Naive thymus-derived CD4-positive, alpha-beta T cell (primary cell): ENCODE measurements around the gene CBX7. TPM values are rescaled to one million over a fixed set of nuclear protein-coding genes. Genes with fewer than 3 reads are reported as not detected.
A peak's percentile ranks its signal among the peaks of the same experiment; 100 is the strongest.
"Not testable (repeated sequence)": the region's sequence is repeated elsewhere in the genome, so short reads cannot be mapped to it uniquely, and the experiment has no call there.

ENCODE experiments used
- ATAC-seq: fragments of 150-1000 bp; cut with Tn5 transposase; 2 replicates; pipeline ENCODE4 v1.10.0; 2021; ENCODE audit warnings: mild to moderate bottlenecking, moderate library complexity
- CTCF ChIA-PET: fragments of 350-600 bp; sonication (Branson Sonifier 250); formaldehyde crosslinking; loops from one replicate; lab custom pipeline; 2021; ENCODE audit warnings: antibody characterized with exemption; lab: Charles Lee
- POLR2A ChIA-PET: fragments of 350-600 bp; sonication (Branson Sonifier 250); formaldehyde crosslinking; loops from one replicate; lab custom pipeline; 2021; ENCODE audit warnings: antibody characterized with exemption, inconsistent platforms; lab: Charles Lee
- DNase-seq, 9 donors: peaks; one replicate each; pipeline versions ENCODE4 v3.0.0 to v3.0.0-alpha.2; 2020 to 2022; ENCODE audit warnings: mixed read lengths in 1 of 9
- H3K27ac ChIP-seq: one replicate; pipeline ENCODE4 v1.7.0; 2013; ENCODE audit warnings: mild to moderate bottlenecking, low read depth, low read length, moderate library complexity
- H3K27me3 ChIP-seq, 2 donors: one replicate each; pipeline ENCODE4 v1.7.0; 2013; ENCODE audit warnings: low read length in 2 of 2, mild to moderate bottlenecking in 2 of 2, moderate library complexity in 2 of 2; ENCODE audit not compliant: control insufficient read depth in 2 of 2, insufficient read depth in 2 of 2
- H3K36me3 ChIP-seq, 3 experiments: 1 replicate in 2 of 3; 2 replicates in 1 of 3; pipeline ENCODE4 v1.7.0; 2013; ENCODE audit warnings: low read length in 3 of 3, mild to moderate bottlenecking in 3 of 3, moderate library complexity in 1 of 3; ENCODE audit not compliant: insufficient read depth in 3 of 3, control insufficient read depth in 2 of 3
- H3K4me1 ChIP-seq, 2 donors: one replicate each; pipeline ENCODE4 v1.7.0; 2013; ENCODE audit warnings: low read length in 2 of 2, mild to moderate bottlenecking in 2 of 2, moderate library complexity in 1 of 2; ENCODE audit not compliant: control insufficient read depth in 2 of 2, insufficient read depth in 2 of 2
- H3K4me3 ChIP-seq: 2 replicates; pipeline ENCODE4 v1.7.0; 2013; ENCODE audit warnings: mild to moderate bottlenecking, low read length
- H3K9me3 ChIP-seq, 3 experiments: 1 replicate in 2 of 3; 2 replicates in 1 of 3; pipeline ENCODE4 v1.7.0; 2013; ENCODE audit warnings: low read length in 3 of 3; ENCODE audit not compliant: control insufficient read depth in 2 of 3
- H3K27ac Mint-ChIP-seq, 9 donors: one replicate each; pipeline ENCODE4 v1.8.0; 2020 to 2022; ENCODE audit warnings: mixed read lengths in 9 of 9, mild to moderate bottlenecking in 8 of 9, moderate library complexity in 5 of 9, inconsistent platforms in 2 of 9
- H3K27me3 Mint-ChIP-seq, 5 donors: one replicate each; pipeline ENCODE4 v1.8.0; 2021 to 2022; ENCODE audit warnings: mixed read lengths in 5 of 5, mild to moderate bottlenecking in 1 of 5
- H3K36me3 Mint-ChIP-seq, 5 donors: one replicate each; pipeline ENCODE4 v1.8.0; 2020 to 2022; ENCODE audit warnings: mixed read lengths in 5 of 5, mild to moderate bottlenecking in 3 of 5, inconsistent platforms in 1 of 5
- H3K4me1 Mint-ChIP-seq, 7 donors: one replicate each; pipeline ENCODE4 v1.8.0; 2020 to 2022; ENCODE audit warnings: mixed read lengths in 7 of 7, mild to moderate bottlenecking in 3 of 7, inconsistent platforms in 1 of 7
- H3K4me3 Mint-ChIP-seq, 10 donors: one replicate each; pipeline ENCODE4 v1.8.0; 2020 to 2022; ENCODE audit warnings: mild to moderate bottlenecking in 10 of 10, mixed read lengths in 10 of 10, moderate library complexity in 6 of 10, inconsistent platforms in 2 of 10
- H3K9me3 Mint-ChIP-seq, 11 donors: one replicate each; pipeline ENCODE4 v1.8.0; 2020 to 2022; ENCODE audit warnings: mixed read lengths in 11 of 11, mild to moderate bottlenecking in 4 of 11, inconsistent platforms in 1 of 11, moderate library complexity in 1 of 11
- intact Hi-C, 2 donors: fragments of 100-400 bp; cut with micrococcal nuclease; formaldehyde crosslinking; loops; one replicate each; pipeline ENCODE4 v1.15.1; 2023
- polyA plus RNA-seq, 2 donors: library from polyadenylated mRNA; unstranded; fragments of 300-500 nt; fragmentation: Illumina TruSeq; gene quantifications; one replicate each; pipeline ENCODE4 v1.2.3, GENCODE V29; 2021
- total RNA-seq, 6 experiments: library from RNA in 5 of 6; stranded (reverse) in 5 of 6; gene quantifications; 1 replicate in 5 of 6; 2 replicates in 1 of 6; pipeline ENCODE4 v1.2.3 and lab custom pipeline; 2021 to 2026

CBX7 gene
- total and polyA plus RNA-seq, 7 experiments from 2014 or later: 14.2 to 164 (median 74.9) TPM

DNA sequence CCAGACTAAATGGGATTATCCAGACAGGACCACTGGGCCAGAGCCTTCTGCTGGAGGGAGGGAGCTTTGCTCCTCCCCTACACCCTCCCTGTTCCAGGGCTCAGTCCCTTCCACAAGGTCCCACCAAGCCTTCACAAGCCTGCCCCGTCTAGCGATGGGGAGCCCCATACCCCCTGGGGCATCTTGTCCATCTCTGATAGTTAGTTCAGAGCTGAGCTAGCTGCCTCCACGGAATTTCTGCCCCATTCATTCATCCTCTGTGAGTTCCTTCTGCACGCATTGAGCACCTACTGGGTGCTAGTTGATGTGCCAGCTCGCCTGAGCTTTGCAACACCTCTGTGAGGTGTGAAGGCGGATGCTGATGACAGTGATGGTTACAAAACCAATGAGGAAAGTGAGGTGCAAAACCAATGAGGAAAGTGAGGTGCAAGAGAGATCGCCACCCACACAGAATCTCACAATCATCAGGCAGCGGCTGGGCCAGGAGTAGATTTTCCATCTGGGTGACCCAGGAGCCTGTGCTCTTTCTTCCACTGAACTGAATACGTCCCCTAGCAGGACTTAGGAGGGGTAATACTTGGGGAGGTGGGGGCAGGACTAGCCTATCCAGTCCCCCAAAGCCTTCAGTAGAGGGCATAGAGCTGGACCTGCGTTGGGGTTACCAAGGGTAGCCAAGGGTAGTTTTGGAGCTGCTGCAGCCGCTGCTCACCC, 21.5 kb upstream of the CBX7 start:
- peak overlapping the region; percentile 72 for H3K27ac ChIP-seq
- peaks cover 39 to 68% of the 10 kb centered on the region in 2 donors for H3K4me1 ChIP-seq
- H3K9me3 Mint-ChIP-seq: peaks cover 0 to 3% (median 0%) of the 10 kb centered on the region in 11 donors
- peak overlapping the region; percentile 47 for H3K4me3 ChIP-seq
- DNase-seq (peak in 3 of 9 donors; percentile 15 to 39 (median 22)), ATAC-seq (peak; percentile 58)
- H3K4me3 Mint-ChIP-seq: peak overlapping the region; percentile 48 to 86 (median 67)
- peaks cover 0 to 8% (median 0%) of the 10 kb centered on the region in 5 donors for H3K27me3 Mint-ChIP-seq
- H3K36me3 Mint-ChIP-seq: no peaks in the 10 kb centered on the region
- no peaks in the 10 kb centered on the region for H3K27me3 ChIP-seq
- ChIA-PET CTCF (interaction anchor here (0.9 to 12.0 kb wide), 4 partner anchors 21 to 355 kb away, joined by 3 to 262 read pairs (median 6); partner anchors contain the start of gene RPL3), POLR2A (interaction anchor here (0.7 to 11.2 kb wide), 9 partner anchors 21 to 355 kb away, joined by 3 to 240 read pairs (median 5); partner anchors contain the start of genes ATF4, PDGFB and RPL3)
- H3K4me1 Mint-ChIP-seq: peaks cover 28 to 58% (median 49%) of the 10 kb centered on the region in 7 donors
- intact Hi-C loops: loop anchor here (1.0 to 5.0 kb wide), 6 partner anchors 67 to 348 kb away; partner anchors contain the start of genes ATF4 (in 2 of the 2) and RPL3 (in 1 of the 2)
- no peaks in the 10 kb centered on the region for H3K36me3 ChIP-seq
- H3K27ac Mint-ChIP-seq: peak overlapping the region; percentile 83 to 100 (median 94)
- H3K9me3 ChIP-seq: no peaks in the 10 kb centered on the region

DNA sequence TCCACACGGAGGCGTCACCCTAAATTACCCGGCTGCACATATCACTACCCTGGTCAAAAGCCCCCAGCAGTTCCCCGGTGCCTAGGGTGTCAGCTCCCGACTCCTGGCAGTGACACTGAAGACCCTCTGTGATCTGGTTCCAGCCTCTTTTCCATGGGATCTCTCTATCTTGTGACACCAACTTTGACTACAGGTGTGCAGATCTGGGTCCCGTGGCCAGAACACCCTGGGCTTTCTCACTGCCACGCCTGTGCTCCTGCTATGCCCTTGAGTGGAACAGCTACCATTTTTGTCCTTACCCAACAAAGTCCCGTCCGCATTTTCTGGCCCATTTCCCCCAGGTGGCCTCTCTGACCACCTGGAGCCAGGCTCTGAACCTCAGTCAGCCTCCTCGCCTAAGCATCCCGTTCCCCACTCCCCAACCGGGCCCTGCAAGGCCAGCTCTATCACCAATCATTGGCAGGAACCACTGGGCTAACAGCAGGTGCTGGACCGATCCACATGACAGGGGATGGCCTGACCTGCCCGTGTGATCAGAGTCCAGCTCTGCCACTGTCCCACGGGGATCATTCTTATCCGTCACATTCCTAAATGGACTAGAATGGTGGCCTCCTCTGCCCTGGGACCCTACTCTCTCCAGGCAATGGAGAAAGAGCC, 20.7 kb upstream of the CBX7 start:
- peak overlapping the region; percentile 47 for H3K4me3 ChIP-seq
- intact Hi-C loops: loop anchor here in 1 of 2 donors (5.0 kb wide), 2 partner anchors 84 to 349 kb away; partner anchors contain the start of gene ATF4
- Mint-ChIP-seq H3K9me3 (peaks cover 0 to 3% (median 0%) of the 10 kb centered on the region in 11 donors), H3K27me3 (peaks cover 0 to 8% (median 0%) of the 10 kb centered on the region in 5 donors), H3K4me3 (peak overlapping the region in 6 of 10 donors; percentile 16 to 86 (median 70)), H3K27ac (peak overlapping the region; percentile 83 to 100 (median 94)), H3K4me1 (peaks cover 21 to 56% (median 49%) of the 10 kb centered on the region in 7 donors), H3K36me3 (no peaks in the 10 kb centered on the region)
- ChIA-PET CTCF (interaction anchor here (0.6 to 12.0 kb wide), 5 partner anchors 17 to 141 kb away, joined by 3 to 262 read pairs (median 8); partner anchors contain the start of gene RPL3), POLR2A (interaction anchor here (0.6 to 11.2 kb wide), 8 partner anchors 35 to 356 kb away, joined by 3 to 240 read pairs (median 6); partner anchors contain the start of genes ATF4, PDGFB and RPL3)
- H3K9me3 ChIP-seq: no peaks in the 10 kb centered on the region
- no peaks in the 10 kb centered on the region for H3K27me3 ChIP-seq
- DNase-seq (no peak), ATAC-seq (no peak)
- H3K4me1 ChIP-seq: peaks cover 39 to 60% of the 10 kb centered on the region in 2 donors
- H3K27ac ChIP-seq: peak overlapping the region; percentile 72
- H3K36me3 ChIP-seq: no peaks in the 10 kb centered on the region

DNA sequence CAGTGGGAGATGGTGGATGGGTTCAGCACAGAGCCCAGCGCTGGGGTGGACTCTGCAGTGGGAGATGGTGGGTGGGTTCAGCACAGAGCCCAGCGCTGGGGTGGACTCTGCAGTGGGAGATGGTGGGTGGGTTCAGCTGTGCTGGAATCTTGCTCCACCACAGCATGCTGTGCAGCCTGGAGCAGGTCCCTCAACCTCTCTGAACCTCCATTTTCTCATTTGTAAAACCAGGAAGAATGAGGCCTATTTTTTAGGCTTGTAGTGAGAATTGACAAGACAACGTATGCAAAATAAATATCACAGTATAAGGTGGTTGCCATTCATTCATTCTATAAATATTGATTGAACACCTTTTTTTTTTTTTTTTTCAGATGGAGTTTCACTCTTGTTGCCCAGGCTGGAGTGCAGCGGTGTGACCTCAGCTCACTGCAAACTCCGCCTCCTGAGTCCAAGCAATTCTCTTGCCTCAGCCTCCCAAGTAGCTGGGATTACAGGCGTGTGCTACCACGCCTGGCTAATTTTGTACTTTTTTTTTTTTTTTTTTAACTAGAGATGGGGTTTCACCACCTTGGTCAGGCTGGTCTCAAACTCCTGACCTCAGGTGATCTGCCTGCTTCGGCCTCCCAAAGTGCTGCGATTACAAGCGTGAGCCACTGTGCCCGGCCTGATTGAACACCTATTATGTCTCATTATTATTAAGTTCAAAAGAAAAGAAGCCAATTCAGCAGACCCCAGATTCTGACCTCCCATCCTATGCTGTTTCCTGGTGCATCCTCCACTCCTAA, 20.0 kb upstream of the CBX7 start:
- not testable (repeated sequence) for DNase-seq, H3K27me3 Mint-ChIP-seq, H3K36me3 ChIP-seq, H3K9me3 Mint-ChIP-seq, H3K36me3 Mint-ChIP-seq, H3K27me3 ChIP-seq, H3K4me3 ChIP-seq, H3K9me3 ChIP-seq, ATAC-seq
- POLR2A ChIA-PET: interaction anchor here (0.6 to 11.2 kb wide), 5 partner anchors 70 to 347 kb away, joined by 3 to 240 read pairs (median 5); partner anchors contain the start of genes ATF4, PDGFB and RPL3
- Histone ChIP-seq H3K4me1 (peaks cover 39 to 53% of the 10 kb centered on the region in 2 donors), H3K27ac (peak overlapping the region; percentile 72)
- peak overlapping the region in 3 of 10 donors; percentile 16 to 80 (median 21) for H3K4me3 Mint-ChIP-seq
- CTCF ChIA-PET: interaction anchor here (0.6 to 12.0 kb wide), 7 partner anchors 18 to 142 kb away, joined by 3 to 262 read pairs (median 9); partner anchors contain the start of gene RPL3
- intact Hi-C loops: loop anchor here in 1 of 2 donors (5.0 kb wide), 2 partner anchors 85 to 350 kb away; partner anchors contain the start of gene ATF4
- H3K4me1 Mint-ChIP-seq: peaks cover 21 to 51% (median 49%) of the 10 kb centered on the region in 7 donors
- peak overlapping the region; percentile 85 to 100 (median 94) for H3K27ac Mint-ChIP-seq

DNA sequence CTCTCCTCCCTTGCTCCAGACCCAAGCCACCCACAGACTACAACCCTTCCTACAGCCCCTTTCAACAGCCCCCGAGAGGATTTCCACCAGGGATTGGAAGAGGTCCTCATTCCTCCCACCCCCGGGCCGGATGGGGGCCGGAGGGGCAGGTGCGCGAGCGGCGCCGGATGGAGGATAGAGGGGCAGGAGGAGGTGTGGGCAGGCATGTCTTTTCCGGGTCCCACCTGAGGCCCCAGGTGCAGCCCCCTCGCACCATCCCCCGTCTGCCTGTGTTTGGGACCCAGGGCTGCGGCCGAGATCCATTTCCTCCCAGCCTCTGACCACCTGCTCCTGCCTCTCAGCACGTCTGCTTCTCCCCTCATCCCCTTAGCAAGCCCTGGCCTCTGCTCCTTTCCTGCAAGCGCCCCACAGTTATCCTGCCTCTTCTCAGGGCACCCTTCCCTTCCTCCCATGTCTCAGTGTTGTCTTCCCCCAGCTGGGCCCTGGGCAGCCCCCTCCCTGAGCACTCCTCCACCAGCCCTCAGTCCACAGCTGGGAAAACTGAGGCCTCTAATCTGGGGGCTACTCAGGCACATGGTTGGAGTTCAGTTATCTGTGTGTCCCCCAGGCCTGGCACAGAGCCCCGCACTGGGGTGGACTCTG, 19.3 kb upstream of the CBX7 start:
- ATAC-seq (no peak), DNase-seq (no peak)
- Histone ChIP-seq H3K27ac (peak overlapping the region; percentile 9), H3K4me1 (peaks cover 39 to 50% of the 10 kb centered on the region in 2 donors), H3K27me3 (no peaks in the 10 kb centered on the region), H3K4me3 (no peak overlapping the region), H3K36me3 (no peaks in the 10 kb centered on the region), H3K9me3 (no peaks in the 10 kb centered on the region)
- Mint-ChIP-seq H3K27ac (peak overlapping the region; percentile 84 to 98 (median 93)), H3K4me3 (peak overlapping the region in 8 of 10 donors; percentile 29 to 76 (median 58)), H3K9me3 (peaks cover 0 to 3% (median 0%) of the 10 kb centered on the region in 11 donors), H3K4me1 (peaks cover 21 to 54% (median 48%) of the 10 kb centered on the region in 7 donors), H3K27me3 (peaks cover 0 to 8% (median 0%) of the 10 kb centered on the region in 5 donors), H3K36me3 (no peaks in the 10 kb centered on the region)
- CTCF ChIA-PET: interaction anchor here (0.6 to 12.0 kb wide), 28 partner anchors 8 to 402 kb away, joined by 3 to 262 read pairs (median 4); partner anchors contain the start of genes ATF4, PDGFB and RPL3
- intact Hi-C loops: loop anchor here (1.0 to 5.0 kb wide), 8 partner anchors 43 to 358 kb away; partner anchors contain the start of gene ATF4 (in 1 of the 2)
- POLR2A ChIA-PET: interaction anchor here (0.6 to 11.2 kb wide), 16 partner anchors 11 to 419 kb away, joined by 3 to 240 read pairs (median 6); partner anchors contain the start of genes CBX7, PDGFB, RPL3 and RPS19BP1
